H1 (cell line): ENCODE results near the gene ARID4B. TPM values are rescaled to one million over a fixed set of nuclear protein-coding genes. Genes with fewer than 3 reads are reported as not detected.

ENCODE experiments used
- CHD1 ChIP-seq: IDR thresholded peaks from 2 replicates; pipeline ENCODE4 v1.6.1; 2012; ENCODE audit warnings: low read depth, low read length, improper control_type of control experiment
- CTCF ChIP-seq, 3 experiments: IDR thresholded peaks; 1 replicate in 2 of 3; 2 replicates in 1 of 3; pipeline versions ENCODE4 v1.5.1 to v1.6.1; 2011; ENCODE audit warnings: low read length in 3 of 3, mild to moderate bottlenecking in 3 of 3, inconsistent platforms in 2 of 3, low read depth in 1 of 3, moderate library complexity in 1 of 3; ENCODE audit not compliant: insufficient read depth in 1 of 3; ENCODE audit errors: control extremely low read depth in 1 of 3
- E2F6 ChIP-seq: IDR thresholded peaks from 2 replicates; pipeline ENCODE4 v1.6.1; 2012; ENCODE audit warnings: inconsistent platforms
- GABPA ChIP-seq: IDR thresholded peaks from 2 replicates; pipeline ENCODE4 v1.6.1; 2011; ENCODE audit warnings: mild to moderate bottlenecking, low read length, moderate library complexity, borderline replicate concordance; ENCODE audit not compliant: insufficient read depth
- SIRT6 ChIP-seq: IDR thresholded peaks from one replicate; pipeline ENCODE4 v1.7.1; 2012; ENCODE audit warnings: low read length, inconsistent platforms
- TEAD4 ChIP-seq: IDR thresholded peaks from 2 replicates; pipeline ENCODE4 v1.6.1; 2012; ENCODE audit warnings: low read depth, low read length, inconsistent platforms, mixed read lengths
- polyA plus RNA-seq, 7 experiments: library from polyadenylated mRNA; depleted of rRNA in 3 of 7; stranded (reverse) in 5 of 7; unstranded in 2 of 7; fragments of >200 nt in 5 of 7; fragments of 200-250 nt in 2 of 7; gene quantifications; 1 replicate in 5 of 7; 2 replicates in 1 of 7; 4 replicates in 1 of 7; pipeline versions ENCODE4 v1.2.1 to v1.2.3, GENCODE V29; 2011 to 2013; ENCODE audit warnings: missing spikeins in 2 of 7, mixed read lengths in 2 of 7
- total RNA-seq: library from RNA; stranded (reverse); fragmentation: NEBNext Ultra II Directional; extraction: Animal tissue kit (Norgen Biotek cat#: 25700); gene quantifications from 2 replicates; pipeline ENCODE4 v1.2.1, GENCODE V29; 2021

The ARID4B gene
- total and polyA plus RNA-seq, 2 of the 8 experiments (the other 6 are each of a cell fraction or from before 2014, with no cell fraction given) = 5.1 to 28.8 TPM

- TF ChIP-seq TEAD4 (no peak), CTCF (IDR thresholded peaks at IDR 0.05; ENCODE audit: control extremely low read depth in 1 of 3, insufficient read depth in 1 of 3, low read depth in 1 of 3, low read length in 3 of 3) (no peak), SIRT6 (no peak), GABPA (no peak), E2F6 (no peak), CHD1 (no peak)
Observed at GRCh38 chr1:235339746-235340145, 11.8 kb upstream of the ARID4B start (continued).
